ENCODE measurements around the gene SDF4.

Gene SDF4, protein sequence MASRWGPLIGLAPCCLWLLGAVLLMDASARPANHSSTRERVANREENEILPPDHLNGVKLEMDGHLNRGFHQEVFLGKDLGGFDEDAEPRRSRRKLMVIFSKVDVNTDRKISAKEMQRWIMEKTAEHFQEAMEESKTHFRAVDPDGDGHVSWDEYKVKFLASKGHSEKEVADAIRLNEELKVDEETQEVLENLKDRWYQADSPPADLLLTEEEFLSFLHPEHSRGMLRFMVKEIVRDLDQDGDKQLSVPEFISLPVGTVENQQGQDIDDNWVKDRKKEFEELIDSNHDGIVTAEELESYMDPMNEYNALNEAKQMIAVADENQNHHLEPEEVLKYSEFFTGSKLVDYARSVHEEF

DNA sequence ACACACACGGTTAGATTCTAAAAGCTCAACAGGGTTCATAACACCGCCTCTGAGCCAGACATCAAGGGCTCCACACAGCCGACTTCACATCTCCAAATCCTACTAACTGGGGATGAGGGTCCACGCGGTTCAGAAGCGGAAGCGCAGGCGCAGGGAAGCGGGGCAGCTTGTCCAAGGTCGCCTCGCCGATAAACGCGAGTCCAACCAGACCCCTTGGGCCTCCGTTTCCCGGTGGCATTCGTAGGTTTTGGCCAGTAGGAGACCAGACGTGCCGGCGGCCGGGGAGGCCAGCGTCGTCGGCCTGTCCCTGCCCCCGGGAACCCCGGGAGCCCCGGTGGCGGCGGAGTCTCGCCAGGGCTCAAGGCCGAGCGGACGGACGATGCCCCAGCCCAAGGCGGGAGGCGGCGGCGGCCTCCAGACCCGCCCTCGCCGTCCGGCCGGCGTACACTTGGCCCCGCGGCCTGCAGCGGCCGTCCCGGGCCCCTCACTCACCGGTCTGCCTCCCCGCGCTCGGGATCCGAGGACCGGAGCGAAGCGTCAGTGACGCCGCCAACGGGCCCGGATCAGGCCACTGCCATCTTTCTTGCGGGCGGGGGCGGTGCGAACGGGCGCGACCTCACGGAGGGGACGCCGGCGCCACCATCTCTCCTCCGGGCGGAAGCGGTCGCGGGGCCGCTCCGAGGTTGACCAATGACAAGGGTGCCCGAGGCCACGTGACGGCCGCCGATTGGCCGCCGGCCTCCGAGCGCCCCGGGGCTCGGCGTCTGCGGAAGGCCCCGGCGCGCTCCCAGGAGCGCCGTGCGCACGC is at the start of gene SDF4:
Gene SDF4 (minus strand): TSS at position 602 of the 808 bp plus-strand sequence. CDS start 3,229 bp downstream, outside the sequence.
- peak; percentile 91 to 97 for DNase-seq

DNA sequence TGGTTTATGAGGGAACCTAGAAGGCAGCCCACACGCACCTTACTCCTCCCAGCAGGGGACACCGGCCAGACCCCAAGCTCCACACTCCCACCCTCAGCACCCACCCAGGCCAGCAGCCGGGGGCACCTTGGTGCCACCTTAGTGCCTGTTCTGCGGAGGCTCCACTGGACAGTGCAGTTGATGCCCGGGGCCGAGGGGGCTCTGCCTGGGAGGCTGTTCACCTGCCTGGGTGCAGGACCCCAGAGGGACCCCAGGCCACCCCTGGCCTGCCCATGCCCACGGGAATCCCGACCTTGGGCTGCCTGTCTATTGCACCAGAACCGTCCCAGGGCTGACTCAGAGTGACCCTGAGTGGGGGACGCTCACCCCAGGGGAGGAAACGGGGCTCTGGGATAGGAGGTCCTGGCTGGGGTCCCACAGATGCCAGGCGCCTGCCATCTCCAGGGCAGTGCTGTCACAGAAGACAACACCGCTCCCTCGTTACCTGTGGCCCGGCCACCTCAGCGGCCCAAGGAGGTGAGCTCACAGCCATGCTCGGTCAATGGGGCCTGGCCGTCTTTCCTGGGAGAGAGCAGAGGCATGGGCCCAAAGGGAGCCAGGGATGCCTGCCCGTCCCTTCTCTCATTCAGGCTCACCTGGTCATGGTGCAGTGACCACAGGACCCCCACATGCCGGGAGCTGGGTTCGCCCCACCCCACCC is 49.1 kb upstream of the SDF4 start:
- no peak for DNase-seq

GRCh38 chr1:1279028-1279427 is 47.2 kb upstream of the SDF4 start:
- DNase-seq, result no peak

GRCh38 chr1:1278620-1279019 is 46.8 kb upstream of the SDF4 start:
- DNase-seq, result no peak

DNA sequence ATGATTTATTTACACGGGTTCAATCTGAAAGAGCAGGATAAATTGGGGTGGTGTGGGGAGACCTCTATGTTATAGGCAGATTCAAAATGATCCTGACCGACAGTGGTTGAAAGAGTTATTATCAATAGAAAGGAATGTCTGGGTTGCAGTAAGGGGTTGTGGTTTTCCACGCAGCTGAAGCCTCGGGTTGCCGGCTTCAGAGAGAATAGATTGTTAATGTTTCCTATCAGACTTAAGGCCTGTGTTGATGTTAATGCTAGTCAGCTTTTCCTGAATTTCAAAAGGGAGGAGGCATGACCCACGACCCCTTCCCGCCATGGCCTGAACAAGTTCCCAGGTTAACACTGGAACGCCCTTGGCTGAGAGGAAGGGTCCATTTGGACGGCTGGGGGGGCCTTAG is 44.0 kb upstream of the SDF4 start:
- no peak for DNase-seq

- DNase-seq, result no peak
These were observed 43.2 kb upstream of the SDF4 start for GRCh38 chr1:1274931-1275431.

DNA sequence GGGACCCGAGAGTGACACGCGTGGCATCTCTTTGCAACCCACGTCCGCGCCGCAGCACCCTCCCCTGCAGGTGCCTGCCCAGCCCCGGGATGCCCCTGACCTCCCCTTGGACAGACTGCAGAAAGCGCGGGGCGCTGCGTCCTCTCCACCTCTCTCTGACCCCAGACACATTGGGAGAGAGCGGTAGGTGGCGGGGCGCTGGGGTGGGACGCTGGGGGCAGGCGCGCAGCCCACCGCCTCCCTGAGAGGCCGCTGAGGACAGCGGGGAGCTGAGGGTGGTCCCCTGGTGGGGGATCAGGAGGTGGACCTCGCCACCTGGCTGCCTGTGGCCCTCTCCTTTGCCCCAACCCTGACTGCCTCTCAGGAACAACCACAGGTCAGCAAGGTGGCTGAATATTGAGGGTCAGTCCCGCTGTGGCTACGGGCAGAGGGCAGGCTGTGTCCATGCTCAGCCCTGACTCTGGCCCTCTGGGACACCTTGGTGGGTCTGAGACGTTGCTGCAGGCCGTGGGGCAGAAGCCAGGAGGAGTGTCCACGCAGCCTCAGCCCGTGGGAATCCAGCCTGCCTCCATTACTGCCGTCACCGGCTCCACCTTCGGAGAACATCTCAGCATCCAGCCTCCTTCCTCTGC is 42.6 kb upstream of the SDF4 start:
- DNase-seq, result no peak

DNA sequence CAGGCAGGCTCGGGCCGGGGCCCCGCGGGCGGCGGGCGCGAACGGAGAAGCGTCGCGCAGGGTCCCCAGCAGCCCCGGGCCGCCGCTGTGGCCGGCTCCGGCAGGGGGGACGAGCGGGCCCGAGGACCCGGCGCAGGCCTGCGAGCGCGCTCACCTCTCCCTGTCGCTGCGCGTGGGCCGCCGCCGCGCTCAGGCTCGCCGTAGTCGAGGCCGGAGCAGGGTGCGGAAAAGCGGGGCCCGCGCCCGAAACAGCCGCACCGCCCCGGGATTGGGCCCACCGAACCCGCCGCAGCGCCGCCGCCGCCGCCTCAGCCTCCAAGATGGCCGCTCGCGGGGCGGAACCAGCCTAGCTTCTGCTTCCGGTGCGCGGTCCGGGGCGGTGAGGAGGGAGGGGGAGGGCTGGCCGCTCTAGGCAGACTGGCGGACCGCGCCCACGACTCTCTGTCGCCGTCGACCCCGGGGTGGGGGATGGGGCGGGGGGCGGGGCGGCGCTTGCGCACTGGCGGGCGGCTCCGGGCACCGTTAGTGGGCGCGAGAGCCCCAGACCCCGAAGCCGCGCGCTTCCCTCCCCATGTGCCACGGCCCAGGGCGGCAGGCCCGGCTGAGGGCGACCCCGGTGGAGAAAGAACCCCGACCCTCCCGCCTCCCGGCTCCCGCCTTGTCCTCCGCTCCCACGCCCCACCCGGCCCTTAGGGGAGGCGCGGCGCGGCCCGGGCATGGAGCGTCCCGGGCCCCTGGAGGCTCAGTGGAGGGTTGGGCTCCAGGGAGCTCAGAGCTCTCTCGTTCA is 41.9 kb upstream of the SDF4 start, which contains the start of gene UBE2J2:
Gene UBE2J2 (minus strand): TSS at position 343 of the 787 bp plus-strand sequence. CDS start 5,862 bp downstream, outside the sequence.
- peak; percentile 72 to 84 for DNase-seq

DNA sequence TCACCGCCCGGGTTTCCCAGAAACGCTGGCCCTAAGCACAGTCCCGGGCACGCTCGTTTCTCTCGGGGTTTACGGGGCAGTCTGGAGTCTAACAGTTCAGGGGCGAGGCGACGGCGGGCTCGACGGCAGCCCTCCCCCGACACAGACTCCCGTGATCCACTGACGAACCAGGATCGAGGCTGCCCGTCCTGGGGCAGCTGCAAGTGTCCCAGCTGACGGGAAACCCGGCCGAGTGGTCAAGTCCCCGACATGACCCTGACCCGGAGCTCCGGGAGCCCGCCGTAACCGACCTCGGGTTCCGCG is 41.4 kb upstream of the SDF4 start:
- no peak for DNase-seq

- no peak for DNase-seq
These were observed 40.8 kb upstream of the SDF4 start for GRCh38 chr1:1272341-1273208.

GRCh38 chr1:1270813-1271212 is 39.0 kb upstream of the SDF4 start:
- no peak for DNase-seq

GRCh38 chr1:1268284-1268682 is 36.5 kb upstream of the SDF4 start:
- DNase-seq, result no peak

DNA sequence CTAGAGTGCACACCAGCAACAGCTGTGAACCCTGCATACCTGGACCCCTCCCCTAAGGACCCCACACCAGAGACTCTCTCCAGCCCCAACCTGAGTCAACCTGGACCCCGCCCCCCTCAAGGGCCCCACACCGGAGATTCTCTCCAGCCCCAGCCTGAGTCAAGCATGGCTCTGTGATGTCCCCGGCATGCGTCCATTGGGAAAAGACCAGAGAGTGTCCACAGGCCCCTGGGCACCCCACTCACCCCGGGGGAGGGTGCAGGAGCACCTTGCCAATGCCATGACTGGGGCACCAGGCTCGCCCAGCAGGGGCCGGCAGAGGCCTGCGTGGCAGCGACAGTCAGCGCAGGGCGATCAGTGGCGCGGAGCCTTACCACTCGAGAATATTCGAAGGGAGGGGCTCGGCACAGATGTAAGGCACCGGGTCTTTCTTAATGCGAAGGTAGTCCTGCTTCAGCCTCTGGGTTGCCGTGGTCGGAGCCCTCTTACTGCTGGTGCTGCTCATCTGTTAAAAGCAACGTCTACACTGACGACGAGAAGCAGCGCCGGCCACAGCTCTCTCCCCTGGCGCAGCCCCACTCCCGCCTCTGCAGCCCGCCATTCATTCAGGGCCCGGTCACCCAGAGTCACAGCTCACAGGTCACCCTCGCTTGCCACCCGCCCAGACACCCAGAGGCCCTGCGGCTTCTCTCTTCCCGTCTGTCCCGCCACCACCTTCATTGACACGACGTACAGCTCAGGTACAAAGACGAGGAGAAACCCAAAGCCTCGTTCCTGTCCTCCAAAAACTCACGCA is 35.9 kb upstream of the SDF4 start:
- no peak for DNase-seq

GRCh38 chr1:1264868-1265272 is 33.1 kb upstream of the SDF4 start:
- no peak for DNase-seq

DNA sequence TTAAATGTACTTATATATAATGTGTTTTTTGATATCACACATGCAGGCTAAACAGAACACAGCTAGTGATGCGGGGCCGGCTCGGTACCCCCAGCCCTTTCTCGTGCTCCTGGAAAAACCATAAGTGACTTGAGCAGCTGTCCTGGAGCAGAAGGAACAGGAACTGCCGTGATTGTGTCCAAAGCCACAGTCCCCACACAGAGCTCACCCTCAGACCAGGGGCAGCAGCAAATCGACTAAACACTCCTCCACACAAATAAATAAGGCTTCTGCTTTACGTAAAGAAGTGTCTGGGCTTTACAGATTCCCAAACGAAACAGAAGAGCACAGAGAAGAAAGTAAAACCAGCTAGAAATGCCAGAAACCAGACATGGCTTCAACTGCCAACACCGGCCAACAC is 32.2 kb upstream of the SDF4 start:
- no peak for DNase-seq

DNA sequence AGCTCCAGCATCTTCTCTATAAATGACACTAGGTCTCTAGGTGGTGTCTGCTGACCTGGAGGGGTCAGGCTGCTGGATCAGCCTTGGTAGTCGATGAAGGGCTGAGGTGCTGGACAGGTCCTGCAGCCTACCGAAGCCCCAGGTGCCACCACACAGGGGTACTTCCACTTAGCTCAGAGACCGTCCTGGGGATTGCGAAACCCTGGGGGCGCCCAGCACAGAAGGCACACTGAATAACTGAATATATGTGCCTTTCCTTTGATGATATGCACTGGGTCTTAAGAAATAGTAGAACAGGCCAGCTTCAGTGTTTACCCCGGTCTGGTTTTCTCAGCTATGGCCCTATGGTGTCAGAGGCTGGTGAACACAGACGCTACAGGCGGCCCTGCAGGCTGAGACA is 31.0 kb upstream of the SDF4 start:
- DNase-seq, result no peak

- DNase-seq, result no peak
These were observed 30.3 kb upstream of the SDF4 start for GRCh38 chr1:1262071-1262470.

GRCh38 chr1:1260843-1261560 is 29.2 kb upstream of the SDF4 start:
- no peak for DNase-seq

GRCh38 chr1:1259951-1260600 is 28.3 kb upstream of the SDF4 start:
- no peak for DNase-seq
